GM19099 (cell line): ENCODE measurements around the gene MTARC1.

ENCODE experiments used
- POLR2A ChIP-seq: IDR thresholded peaks from 3 replicates; pipeline ENCODE4 v1.6.1; 2011; ENCODE audit warnings: low read depth; ENCODE audit not compliant: insufficient read length; ENCODE audit errors: extremely low read depth

Gene MTARC1

GRCh38 chr1:220827445-220828178 lies 40.9 kb downstream of the MTARC1 start:
- no peak for TF ChIP-seq POLR2A

GRCh38 chr1:220828179-220828490 lies 41.4 kb downstream of the MTARC1 start:
- no peak for TF ChIP-seq POLR2A

GRCh38 chr1:220828950-220829586 lies 42.4 kb downstream of the MTARC1 start:
- TF ChIP-seq POLR2A: no peak

DNA sequence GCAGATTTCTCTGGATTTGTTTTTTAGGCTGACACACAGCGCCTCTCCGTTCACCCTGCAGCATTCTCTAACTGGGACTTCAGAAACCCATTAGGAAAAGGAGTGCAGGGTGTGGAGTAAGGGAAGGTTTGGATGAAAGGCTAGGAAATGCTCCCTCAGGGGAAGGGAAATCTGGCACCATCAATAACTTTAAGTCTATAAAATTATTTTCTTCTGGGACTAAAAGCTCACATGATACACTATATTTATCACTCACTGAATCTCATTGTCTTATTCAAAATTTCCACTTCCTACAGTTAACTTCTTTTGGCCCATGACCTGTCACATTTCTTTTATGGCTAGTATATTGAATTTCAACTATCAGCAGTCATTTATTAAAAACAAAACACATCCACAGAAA lies 46.7 kb downstream of the MTARC1 start:
- no peak for TF ChIP-seq POLR2A

- no peak for TF ChIP-seq POLR2A
Measured at GRCh38 chr1:220834155-220834870, 47.6 kb downstream of the MTARC1 start.
